ENCODE results near the gene SLC12A5. TPM values are rescaled to one million over a fixed set of nuclear protein-coding genes. Genes with fewer than 3 reads are reported as not detected.
"Not testable (repeated sequence)": the region's sequence is repeated elsewhere in the genome, so short reads cannot be mapped to it uniquely, and the experiment has no call there.

SLC12A5 gene
- total RNA-seq, 4 donors from 2014 or later = not detected

DNA sequence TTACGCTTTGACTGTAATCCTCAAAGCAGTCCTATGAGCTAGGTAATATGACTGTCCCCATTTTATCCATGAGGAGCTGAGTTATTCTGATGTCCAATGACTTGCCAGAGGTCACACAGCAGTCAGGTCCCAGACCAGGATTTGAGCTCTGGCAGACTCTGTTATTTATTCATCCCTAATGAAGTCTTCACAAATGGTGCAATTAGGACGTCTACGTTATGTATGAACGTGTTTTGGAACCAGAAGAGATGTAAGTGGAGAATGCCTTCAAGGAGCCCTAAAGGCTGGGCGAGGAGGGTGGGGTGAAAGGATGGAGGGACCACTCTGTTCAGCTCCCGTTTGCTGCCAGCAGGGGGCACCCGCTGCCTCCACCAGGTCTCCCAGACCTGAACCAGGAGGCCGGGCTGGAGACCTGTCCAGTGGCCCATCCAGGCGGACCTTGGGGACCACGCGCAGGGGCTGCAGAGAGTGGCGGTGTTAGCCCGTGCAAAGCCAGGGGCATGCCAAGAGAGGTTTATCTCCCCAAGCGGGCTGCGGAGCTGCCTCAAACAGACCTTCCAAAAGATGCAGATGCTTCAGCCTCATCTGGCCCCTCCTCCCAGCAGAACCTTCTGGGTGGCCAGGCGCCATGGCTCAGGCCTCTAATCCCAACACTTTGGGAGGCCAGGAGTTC is 41.8 kb upstream of the SLC12A5 start:
- Histone ChIP-seq H3K36me3 (no peaks in the 10 kb centered on the region), H3K4me1 (no peaks in the 10 kb centered on the region), H3K27ac (no peak overlapping the region), H3K4me3 (no peak overlapping the region), H3K9me3 (no peaks in the 10 kb centered on the region), H3K27me3 (peaks cover 0 to 7% (median 4%) of the 10 kb centered on the region in 3 donors)
- intact Hi-C loops (cut with DNase I; ENCODE audit: low total_unique reads) = no loop called here
- TF ChIP-seq POLR2A (IDR thresholded peaks at IDR 0.05) = no peak
- TF ChIP-seq, protein P1, sequence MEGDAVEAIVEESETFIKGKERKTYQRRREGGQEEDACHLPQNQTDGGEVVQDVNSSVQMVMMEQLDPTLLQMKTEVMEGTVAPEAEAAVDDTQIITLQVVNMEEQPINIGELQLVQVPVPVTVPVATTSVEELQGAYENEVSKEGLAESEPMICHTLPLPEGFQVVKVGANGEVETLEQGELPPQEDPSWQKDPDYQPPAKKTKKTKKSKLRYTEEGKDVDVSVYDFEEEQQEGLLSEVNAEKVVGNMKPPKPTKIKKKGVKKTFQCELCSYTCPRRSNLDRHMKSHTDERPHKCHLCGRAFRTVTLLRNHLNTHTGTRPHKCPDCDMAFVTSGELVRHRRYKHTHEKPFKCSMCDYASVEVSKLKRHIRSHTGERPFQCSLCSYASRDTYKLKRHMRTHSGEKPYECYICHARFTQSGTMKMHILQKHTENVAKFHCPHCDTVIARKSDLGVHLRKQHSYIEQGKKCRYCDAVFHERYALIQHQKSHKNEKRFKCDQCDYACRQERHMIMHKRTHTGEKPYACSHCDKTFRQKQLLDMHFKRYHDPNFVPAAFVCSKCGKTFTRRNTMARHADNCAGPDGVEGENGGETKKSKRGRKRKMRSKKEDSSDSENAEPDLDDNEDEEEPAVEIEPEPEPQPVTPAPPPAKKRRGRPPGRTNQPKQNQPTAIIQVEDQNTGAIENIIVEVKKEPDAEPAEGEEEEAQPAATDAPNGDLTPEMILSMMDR (IDR thresholded peaks at IDR 0.05 in 4 of 5, conservative IDR thresholded peaks at IDR 0.05 in 1 of 5) = peak in 4 of 5 experiments; percentile 47 to 77 (median 62)
- DNase-seq (peak in 1 of 2 donors; percentile 36), ATAC-seq (peak; percentile 52 to 74)
- in situ Hi-C loops (cut with MboI; ENCODE audit: low sequenced_read_pairs in 4 of 4) = no loop called here

DNA sequence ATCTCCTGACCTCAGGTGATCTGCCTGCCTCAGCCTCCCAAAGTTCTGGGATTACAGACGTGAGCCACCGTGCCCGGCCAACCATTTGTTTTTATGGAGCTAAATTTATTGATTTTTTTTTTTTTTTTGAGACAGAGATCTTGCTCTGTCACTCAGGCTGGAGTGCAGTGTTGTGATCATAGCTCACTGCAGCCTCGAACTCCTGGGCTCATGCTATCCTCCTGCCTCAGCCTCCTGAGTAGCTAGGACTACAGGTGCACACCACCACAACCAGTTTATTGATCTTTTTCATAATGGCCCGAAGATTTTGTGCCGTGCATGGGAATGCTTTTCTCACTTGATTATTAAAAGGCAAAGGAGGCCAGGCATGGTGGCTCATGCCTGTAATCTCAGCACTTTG is 40.2 kb upstream of the SLC12A5 start:
- H3K4me1 ChIP-seq; ATAC-seq; H3K9me3 ChIP-seq; H3K36me3 ChIP-seq; H3K27ac ChIP-seq; intact Hi-C loops (cut with DNase I; ENCODE audit: low total_unique reads); H3K4me3 ChIP-seq; DNase-seq; in situ Hi-C loops (cut with MboI; ENCODE audit: low sequenced_read_pairs in 4 of 4): not testable (repeated sequence)
- H3K27me3 ChIP-seq = peaks cover 0 to 13% (median 7%) of the 10 kb centered on the region in 3 donors

DNA sequence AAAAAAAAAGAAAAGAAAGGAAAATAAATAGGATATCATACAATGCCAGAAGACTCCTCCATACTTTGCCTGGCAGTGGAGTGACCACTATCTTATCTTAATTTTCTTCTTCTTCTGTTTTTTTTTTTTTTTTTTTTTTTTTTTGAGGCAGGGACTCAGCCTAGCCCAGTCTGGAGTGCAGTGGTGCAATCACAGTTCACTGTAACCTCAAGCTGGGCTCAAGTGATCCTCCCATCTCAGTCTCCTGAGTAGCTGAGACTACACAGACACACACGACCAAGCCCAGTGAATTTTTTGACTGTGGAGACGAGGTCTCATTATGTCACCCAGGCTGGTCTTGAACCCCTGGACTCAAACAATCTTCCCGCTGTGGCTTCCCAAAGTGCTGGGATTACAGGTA is 37.4 kb upstream of the SLC12A5 start:
- DNase-seq = no peak
- no peak overlapping the region for H3K4me3 ChIP-seq
- no peaks in the 10 kb centered on the region for H3K9me3 ChIP-seq
- in situ Hi-C loops (cut with MboI; ENCODE audit: low sequenced_read_pairs in 4 of 4) (no loop called here), intact Hi-C loops (cut with DNase I; ENCODE audit: low total_unique reads) (no loop called here)
- no peaks in the 10 kb centered on the region for H3K4me1 ChIP-seq
- TF ChIP-seq POLR2A (IDR thresholded peaks at IDR 0.05) = no peak
- TF ChIP-seq, protein P1 (IDR thresholded peaks at IDR 0.05 in 4 of 5, conservative IDR thresholded peaks at IDR 0.05 in 1 of 5) = no peak
- no peak overlapping the region for H3K27ac ChIP-seq
- H3K36me3 ChIP-seq = no peaks in the 10 kb centered on the region
- peaks cover 0 to 17% (median 15%) of the 10 kb centered on the region in 3 donors for H3K27me3 ChIP-seq
- no peak for ATAC-seq

DNA sequence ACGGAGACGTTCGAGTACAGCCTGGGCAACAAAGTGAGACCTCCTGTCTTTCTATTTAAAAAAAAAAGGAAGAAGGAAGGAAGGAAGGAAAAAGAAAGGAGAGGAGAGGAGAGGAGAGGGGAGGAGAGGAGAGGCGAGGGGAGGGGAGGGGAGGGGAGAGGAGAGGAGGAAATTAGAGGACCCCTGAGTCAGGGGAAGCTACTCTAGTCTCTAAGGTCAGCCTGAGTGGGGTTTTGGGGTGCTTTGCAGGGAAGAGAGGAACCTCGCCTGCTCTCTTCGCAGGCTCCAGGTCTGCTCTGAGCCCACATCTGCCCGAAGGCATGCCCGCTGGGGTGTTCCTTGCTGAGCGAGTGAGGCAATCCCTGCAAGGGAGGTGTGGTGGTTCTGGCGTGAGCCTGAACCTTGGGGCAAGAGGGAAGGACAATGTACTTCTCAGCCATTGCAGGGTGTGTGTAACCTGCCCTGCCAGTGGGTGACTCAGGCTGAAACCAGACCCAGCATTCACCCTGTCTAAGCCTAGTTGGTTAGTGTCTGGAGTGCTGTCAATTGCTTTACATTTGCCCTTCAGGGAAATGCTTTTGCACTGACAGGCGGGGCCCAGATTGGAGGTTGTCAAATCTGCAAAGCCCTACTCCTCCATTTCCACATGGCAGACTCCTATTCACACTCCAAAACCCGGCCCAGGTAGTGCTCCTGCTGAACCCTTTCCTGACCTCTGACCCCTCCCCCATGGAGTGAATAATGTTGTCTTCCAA is 35.6 kb upstream of the SLC12A5 start:
- H3K27me3 ChIP-seq = peaks cover 0 to 21% (median 15%) of the 10 kb centered on the region in 3 donors
- H3K9me3 ChIP-seq = no peaks in the 10 kb centered on the region
- intact Hi-C loops (cut with DNase I; ENCODE audit: low total_unique reads) = no loop called here
- no peak overlapping the region for H3K4me3 ChIP-seq
- TF ChIP-seq POLR2A (IDR thresholded peaks at IDR 0.05) = no peak
- TF ChIP-seq, protein P1 (IDR thresholded peaks at IDR 0.05 in 4 of 5, conservative IDR thresholded peaks at IDR 0.05 in 1 of 5) = no peak
- ATAC-seq (no peak), DNase-seq (no peak)
- H3K4me1 ChIP-seq = no peaks in the 10 kb centered on the region
- in situ Hi-C loops (cut with MboI; ENCODE audit: low sequenced_read_pairs in 4 of 4) = no loop called here
- H3K27ac ChIP-seq = no peak overlapping the region
- H3K36me3 ChIP-seq = no peaks in the 10 kb centered on the region

DNA sequence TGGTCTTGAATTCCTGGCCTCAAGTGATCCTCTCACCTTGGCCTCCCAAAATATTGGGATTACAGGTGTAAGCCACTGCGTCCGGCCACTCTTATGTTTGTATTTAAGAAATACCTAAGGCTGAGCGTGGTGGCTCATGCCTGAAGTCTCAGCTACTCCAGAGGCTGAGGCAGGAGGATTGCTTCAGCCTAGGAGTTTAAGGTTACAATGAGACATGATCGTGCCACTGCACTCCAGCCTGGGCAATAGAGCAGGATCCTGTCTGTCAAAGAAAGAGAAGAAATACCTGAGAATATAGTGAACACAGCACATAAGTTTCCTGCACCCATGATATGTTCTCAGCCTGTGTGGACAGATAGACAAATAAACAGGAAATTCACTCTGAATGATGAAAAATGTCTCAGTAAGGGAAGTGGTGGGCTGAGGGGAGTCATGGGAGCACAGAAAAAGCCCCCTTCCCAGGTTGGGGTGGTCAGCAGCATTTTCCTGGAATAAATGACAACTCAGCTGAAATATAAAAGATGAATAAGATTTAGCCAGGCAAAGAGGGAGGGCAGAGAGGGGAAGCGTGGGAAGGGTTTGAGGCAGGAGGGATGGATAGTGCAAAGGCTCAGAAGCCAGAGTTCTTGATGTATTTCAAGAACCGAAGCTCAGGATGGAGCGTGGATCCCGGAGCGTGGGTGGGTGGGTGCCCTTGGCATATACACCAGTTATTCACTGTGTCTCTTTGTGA is 34.1 kb upstream of the SLC12A5 start:
- DNase-seq (no peak), ATAC-seq (no peak)
- H3K4me1 ChIP-seq = no peaks in the 10 kb centered on the region
- TF ChIP-seq, protein P1 (IDR thresholded peaks at IDR 0.05 in 4 of 5, conservative IDR thresholded peaks at IDR 0.05 in 1 of 5) = no peak
- H3K9me3 ChIP-seq = no peaks in the 10 kb centered on the region
- no peaks in the 10 kb centered on the region for H3K36me3 ChIP-seq
- H3K27ac ChIP-seq = no peak overlapping the region
- intact Hi-C loops (cut with DNase I; ENCODE audit: low total_unique reads) (no loop called here), in situ Hi-C loops (cut with MboI; ENCODE audit: low sequenced_read_pairs in 4 of 4) (no loop called here)
- H3K27me3 ChIP-seq = peaks cover under 1 to 26% (median 7%) of the 10 kb centered on the region in 3 donors
- H3K4me3 ChIP-seq = no peak overlapping the region

DNA sequence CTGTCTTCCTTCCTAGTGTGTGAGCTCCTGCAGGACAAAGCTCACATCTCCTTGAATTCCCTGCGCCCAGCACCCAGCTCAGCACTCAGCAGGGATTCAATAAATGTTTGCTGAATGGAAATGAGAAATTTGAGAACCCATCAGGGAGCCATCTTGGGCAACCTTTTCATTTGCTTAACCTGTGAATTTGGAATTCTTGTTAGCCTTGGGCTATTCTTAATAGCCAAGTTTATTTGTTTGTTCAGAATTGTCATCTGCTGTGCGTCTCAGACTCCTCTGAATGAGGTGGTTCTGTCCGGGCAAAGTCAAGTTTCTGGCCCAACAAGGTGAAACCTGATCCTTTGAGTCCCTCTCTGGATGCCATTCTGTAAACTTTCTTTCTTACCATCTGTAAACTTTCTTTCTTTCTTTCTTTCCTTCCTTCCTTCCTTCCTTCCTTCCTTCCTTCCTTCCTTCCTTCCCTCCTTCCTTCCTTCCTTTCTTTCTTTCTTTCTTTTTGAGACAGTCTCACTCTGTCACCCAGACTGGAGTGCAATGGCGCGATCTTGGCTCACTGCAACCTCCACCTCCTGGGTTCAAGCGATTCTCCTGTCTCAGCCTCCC is 33.4 kb upstream of the SLC12A5 start:
- H3K27me3 ChIP-seq = peaks cover 6 to 28% (median 7%) of the 10 kb centered on the region in 3 donors
- in situ Hi-C loops (cut with MboI; ENCODE audit: low sequenced_read_pairs in 4 of 4); H3K4me1 ChIP-seq; H3K4me3 ChIP-seq; H3K27ac ChIP-seq; intact Hi-C loops (cut with DNase I; ENCODE audit: low total_unique reads); H3K9me3 ChIP-seq; DNase-seq; ATAC-seq; H3K36me3 ChIP-seq: not testable (repeated sequence)

Data from gastrocnemius medialis (tissue), 4 donors.